OCI-LY1 (cell line): Measurements from ENCODE around the gene PSMD5.

ENCODE experiments used
- H2AFZ ChIP-seq: fragments of 200-600 bp; sonication (generic), shearing (Covaris generic); 2 replicates; pipeline ENCODE4 v1.6.0; 2014; ENCODE audit warnings: antibody characterized with exemption, mild to moderate bottlenecking, low read length
- H3F3A ChIP-seq: fragments of 200-600 bp; sonication (generic), shearing (Covaris generic); 2 replicates; pipeline ENCODE4 v1.6.0; 2014; ENCODE audit warnings: mild to moderate bottlenecking, antibody characterized with exemption, low read length, moderate library complexity; ENCODE audit not compliant: insufficient read depth
- H3K27ac ChIP-seq: fragments of 200-600 bp; sonication (generic); 2 replicates; pipeline ENCODE4 v1.5.1; 2014; ENCODE audit warnings: low read length, mixed run types, mild to moderate bottlenecking, low read depth; ENCODE audit not compliant: poor library complexity, severe bottlenecking
- H3K27me3 ChIP-seq: fragments of 200-600 bp; sonication (generic); 2 replicates; pipeline ENCODE4 v1.6.0; 2014; ENCODE audit warnings: antibody characterized with exemption, mild to moderate bottlenecking, low read length, moderate library complexity; ENCODE audit not compliant: insufficient read depth
- H3K36me3 ChIP-seq: fragments of 200-600 bp; sonication (generic); 2 replicates; pipeline ENCODE4 v1.6.1; 2014; ENCODE audit warnings: mild to moderate bottlenecking, antibody characterized with exemption, low read length, moderate library complexity, mixed read lengths; ENCODE audit not compliant: insufficient read depth
- H3K4me1 ChIP-seq: fragments of 200-600 bp; sonication (generic); 2 replicates; pipeline ENCODE4 v1.5.1; 2014; ENCODE audit warnings: mild to moderate bottlenecking, low read length, moderate library complexity; ENCODE audit not compliant: insufficient read depth, severe bottlenecking
- H3K4me2 ChIP-seq: fragments of 200-600 bp; sonication (generic), shearing (Covaris generic); 2 replicates; pipeline ENCODE4 v1.6.1; 2014; ENCODE audit warnings: low read length
- H3K4me3 ChIP-seq: fragments of 200-600 bp; sonication (generic); 2 replicates; pipeline ENCODE4 v1.5.1; 2014; ENCODE audit warnings: low read length, low read depth, mild to moderate bottlenecking, mixed read lengths; ENCODE audit not compliant: poor library complexity, severe bottlenecking
- H3K79me2 ChIP-seq: fragments of 200-600 bp; shearing (Covaris generic); 2 replicates; pipeline ENCODE4 v1.6.1; 2016; ENCODE audit warnings: mixed run types, low read length, mixed read lengths; ENCODE audit not compliant: insufficient read depth
- H3K9ac ChIP-seq: fragments of 200-600 bp; sonication (generic), shearing (Covaris generic); 2 replicates; pipeline ENCODE4 v1.6.1; 2014; ENCODE audit warnings: mild to moderate bottlenecking, low read length, mixed read lengths
- H3K9me2 ChIP-seq: fragments of 200-600 bp; sonication (generic), shearing (Covaris generic); 2 replicates; pipeline ENCODE4 v1.6.1; 2014; ENCODE audit warnings: low read depth, mild to moderate bottlenecking, low read length, mixed read lengths
- H3K9me3 ChIP-seq: fragments of 200-600 bp; shearing (Covaris generic); 2 replicates; pipeline ENCODE4 v1.6.1; 2014; ENCODE audit warnings: low read length, mixed read lengths
- H4K20me1 ChIP-seq: fragments of 200-600 bp; sonication (generic), shearing (Covaris generic); 2 replicates; pipeline ENCODE4 v1.6.0; 2016; ENCODE audit warnings: mild to moderate bottlenecking, low read length; ENCODE audit not compliant: insufficient read depth
- CTCF ChIP-seq: fragments of 200-600 bp; sonication (generic), shearing (Covaris generic); IDR thresholded peaks from 2 replicates; pipeline ENCODE4 v1.5.1; 2017; ENCODE audit warnings: mild to moderate bottlenecking, antibody characterized with exemption, low read length, moderate library complexity, mixed read lengths
- EZH2 ChIP-seq: fragments of 200-600 bp; sonication (generic), shearing (Covaris generic); IDR thresholded peaks from 2 replicates; pipeline ENCODE4 v1.8.0; 2017; ENCODE audit warnings: borderline replicate concordance, mixed run types, mild to moderate bottlenecking, antibody characterized with exemption, low read length, moderate library complexity, mixed read lengths

The PSMD5 gene

GRCh38 chr9:120830865-120831264, 11.9 kb downstream of the PSMD5 start:
- H3F3A ChIP-seq, result no peaks in the 10 kb centered on the region
- H3K79me2 ChIP-seq, result no peaks in the 10 kb centered on the region
- H3K4me3 ChIP-seq, result no peak overlapping the region
- H3K36me3 ChIP-seq, result peaks cover 87% of the 10 kb centered on the region
- no peak overlapping the region for H2AFZ ChIP-seq
- no peak overlapping the region for H3K9ac ChIP-seq
- no peaks in the 10 kb centered on the region for H3K9me2 ChIP-seq
- no peaks in the 10 kb centered on the region for H3K9me3 ChIP-seq
- no peaks in the 10 kb centered on the region for H3K27me3 ChIP-seq
- no peak for TF ChIP-seq CTCF
- TF ChIP-seq EZH2, result no peak
- H3K4me1 ChIP-seq, result no peaks in the 10 kb centered on the region
- H4K20me1 ChIP-seq, result no peaks in the 10 kb centered on the region
- no peak overlapping the region for H3K4me2 ChIP-seq
- no peak overlapping the region for H3K27ac ChIP-seq

GRCh38 chr9:120830151-120830550, 12.6 kb downstream of the PSMD5 start:
- TF ChIP-seq EZH2, result no peak
- no peak for TF ChIP-seq CTCF
- no peaks in the 10 kb centered on the region for H3K9me3 ChIP-seq
- H3K9me2 ChIP-seq, result no peaks in the 10 kb centered on the region
- no peaks in the 10 kb centered on the region for H3K79me2 ChIP-seq
- no peak overlapping the region for H3K4me2 ChIP-seq
- H3K27ac ChIP-seq, result no peak overlapping the region
- H3K27me3 ChIP-seq, result no peaks in the 10 kb centered on the region
- no peaks in the 10 kb centered on the region for H3F3A ChIP-seq
- no peaks in the 10 kb centered on the region for H4K20me1 ChIP-seq
- H3K9ac ChIP-seq, result no peak overlapping the region
- peaks cover 82% of the 10 kb centered on the region for H3K36me3 ChIP-seq
- H3K4me3 ChIP-seq, result no peak overlapping the region
- H2AFZ ChIP-seq, result no peak overlapping the region
- H3K4me1 ChIP-seq, result no peaks in the 10 kb centered on the region

GRCh38 chr9:120829650-120830049, 13.1 kb downstream of the PSMD5 start:
- H3K4me1 ChIP-seq, result no peaks in the 10 kb centered on the region
- no peaks in the 10 kb centered on the region for H3K79me2 ChIP-seq
- no peaks in the 10 kb centered on the region for H3K9me3 ChIP-seq
- H3K9ac ChIP-seq, result no peak overlapping the region
- H3K4me2 ChIP-seq, result no peak overlapping the region
- no peak overlapping the region for H3K4me3 ChIP-seq
- H3K9me2 ChIP-seq, result no peaks in the 10 kb centered on the region
- no peaks in the 10 kb centered on the region for H3K27me3 ChIP-seq
- no peaks in the 10 kb centered on the region for H4K20me1 ChIP-seq
- H2AFZ ChIP-seq, result no peak overlapping the region
- TF ChIP-seq CTCF (no peak), EZH2 (no peak)
- H3K27ac ChIP-seq, result no peak overlapping the region
- H3F3A ChIP-seq, result no peaks in the 10 kb centered on the region
- peaks cover 82% of the 10 kb centered on the region for H3K36me3 ChIP-seq
